Natural killer cell (primary cell): ENCODE results near the gene ASCL5. TPM values are rescaled to one million over a fixed set of nuclear protein-coding genes. Genes with fewer than 3 reads are reported as not detected.
"Not testable (repeated sequence)": the region's sequence is repeated elsewhere in the genome, so short reads cannot be mapped to it uniquely, and the experiment has no call there.

Experiments
- ATAC-seq, 3 donors: fragments of 150-1000 bp in 2 of 3; fragments of 200-7000 bp in 1 of 3; cut with Tn5 transposase; 1 replicate in 1 of 3; 2 replicates in 2 of 3; pipeline ENCODE4 v1.10.0; 2021; ENCODE audit warnings: mild to moderate bottlenecking in 2 of 3, moderate library complexity in 2 of 3
- DNase-seq, 2 donors: peaks; one replicate each; pipeline versions ENCODE4 v3.0.0 to v3.0.0-alpha.2; 2013 to 2021; ENCODE audit warnings: mixed read lengths in 1 of 2
- H3K27ac ChIP-seq: one replicate; pipeline ENCODE4 v1.5.1; 2013; ENCODE audit warnings: mild to moderate bottlenecking, low read length
- H3K27me3 ChIP-seq: one replicate; pipeline ENCODE4 v1.6.1; 2013; ENCODE audit warnings: low read length; ENCODE audit not compliant: control insufficient read depth, insufficient read depth
- H3K36me3 ChIP-seq: one replicate; pipeline ENCODE4 v1.6.1; 2013; ENCODE audit warnings: low read length; ENCODE audit not compliant: control insufficient read depth, insufficient read depth
- H3K4me1 ChIP-seq: one replicate; pipeline ENCODE4 v1.6.1; 2013; ENCODE audit warnings: low read length; ENCODE audit not compliant: control insufficient read depth, insufficient read depth
- H3K4me3 ChIP-seq: one replicate; pipeline ENCODE4 v1.5.1; 2013; ENCODE audit warnings: low read length
- H3K9me3 ChIP-seq: one replicate; pipeline ENCODE4 v1.6.1; 2013; ENCODE audit warnings: low read length; ENCODE audit not compliant: control insufficient read depth, insufficient read depth
- H3K27ac Mint-ChIP-seq, 2 donors: one replicate each; pipeline ENCODE4 v1.8.0; 2022; ENCODE audit warnings: mild to moderate bottlenecking in 2 of 2, mixed read lengths in 2 of 2, moderate library complexity in 1 of 2
- H3K27me3 Mint-ChIP-seq, 2 donors: one replicate each; pipeline ENCODE4 v1.8.0; 2022; ENCODE audit warnings: low read depth in 2 of 2, mixed read lengths in 2 of 2
- H3K36me3 Mint-ChIP-seq: one replicate; pipeline ENCODE4 v1.8.0; 2022; ENCODE audit warnings: mixed read lengths
- H3K4me1 Mint-ChIP-seq, 2 donors: one replicate each; pipeline ENCODE4 v1.8.0; 2022; ENCODE audit warnings: mixed read lengths in 2 of 2
- H3K4me3 Mint-ChIP-seq: one replicate; pipeline ENCODE4 v1.8.0; 2022; ENCODE audit warnings: mild to moderate bottlenecking, moderate library complexity, mixed read lengths
- H3K9me3 Mint-ChIP-seq, 2 donors: one replicate each; pipeline ENCODE4 v1.8.0; 2022; ENCODE audit warnings: mixed read lengths in 2 of 2
- CTCF ChIP-seq: fragments of 200-600 bp; IDR thresholded peaks from one replicate; pipeline ENCODE4 v1.8.0; 2022; ENCODE audit warnings: antibody characterized with exemption
- WGBS: methylation state at CpG from one replicate; pipeline ENCODE4 v1.1.7; 2013; ENCODE audit warnings: missing lambda C conversion rate; ENCODE audit not compliant: insufficient coverage; 5-methylcytosine and 5-hydroxymethylcytosine counted together
- intact Hi-C: fragments of 100-400 bp; cut with micrococcal nuclease; formaldehyde crosslinking; loops from one replicate; pipeline ENCODE4 v1.14.2; 2022
- total RNA-seq, 4 donors: library from RNA; stranded (reverse); fragments of 120-200 nt in 1 of 4; gene quantifications; one replicate each; pipeline versions ENCODE4 v1.2.3 to v1.2.4, GENCODE V29; 2013 to 2022

The ASCL5 gene
- total RNA-seq, 3 donors from 2014 or later (not counting 1 experiment from before 2014, with no cell fraction given): not detected

GRCh38 chr1:201167041-201167991, 40.3 kb upstream of the ASCL5 start:
- H3K4me3 Mint-ChIP-seq: no peak overlapping the region
- DNase-seq (no peak), ATAC-seq (no peak)
- no peak overlapping the region for H3K4me3 ChIP-seq
- peaks cover 15% of the 10 kb centered on the region for H3K4me1 ChIP-seq
- TF ChIP-seq CTCF: no peak
- peaks cover 16 to 18% of the 10 kb centered on the region in 2 donors for H3K4me1 Mint-ChIP-seq
- peaks cover 10 to 18% of the 10 kb centered on the region in 2 donors for H3K27me3 Mint-ChIP-seq
- no peak overlapping the region for H3K27ac Mint-ChIP-seq
- H3K27ac ChIP-seq: no peak overlapping the region
- WGBS: 91% methylated on average over 12 of the region's 13 CpGs
- intact Hi-C loops: no loop called here
- H3K9me3 ChIP-seq: no peaks in the 10 kb centered on the region
- H3K36me3 ChIP-seq: no peaks in the 10 kb centered on the region
- H3K9me3 Mint-ChIP-seq: no peaks in the 10 kb centered on the region
- H3K27me3 ChIP-seq: no peaks in the 10 kb centered on the region
- no peaks in the 10 kb centered on the region for H3K36me3 Mint-ChIP-seq

GRCh38 chr1:201164645-201165044, 37.7 kb upstream of the ASCL5 start:
- ATAC-seq: no peak
- no peaks in the 10 kb centered on the region for H3K36me3 ChIP-seq
- H3K4me1 Mint-ChIP-seq: no peaks in the 10 kb centered on the region
- no peaks in the 10 kb centered on the region for H3K4me1 ChIP-seq
- no peak overlapping the region for H3K4me3 Mint-ChIP-seq
- no peak overlapping the region for H3K27ac Mint-ChIP-seq
- H3K27ac ChIP-seq: no peak overlapping the region
- no peaks in the 10 kb centered on the region for H3K27me3 ChIP-seq
- H3K36me3 Mint-ChIP-seq: no peaks in the 10 kb centered on the region
- peaks cover 12 to 13% of the 10 kb centered on the region in 2 donors for H3K27me3 Mint-ChIP-seq
- TF ChIP-seq CTCF: no peak
- no peak for DNase-seq
- H3K4me3 ChIP-seq: no peak overlapping the region
- H3K9me3 Mint-ChIP-seq: no peaks in the 10 kb centered on the region
- intact Hi-C loops: no loop called here
- WGBS: 95% methylated on average over 7 of the region's 7 CpGs
- H3K9me3 ChIP-seq: no peaks in the 10 kb centered on the region

DNA sequence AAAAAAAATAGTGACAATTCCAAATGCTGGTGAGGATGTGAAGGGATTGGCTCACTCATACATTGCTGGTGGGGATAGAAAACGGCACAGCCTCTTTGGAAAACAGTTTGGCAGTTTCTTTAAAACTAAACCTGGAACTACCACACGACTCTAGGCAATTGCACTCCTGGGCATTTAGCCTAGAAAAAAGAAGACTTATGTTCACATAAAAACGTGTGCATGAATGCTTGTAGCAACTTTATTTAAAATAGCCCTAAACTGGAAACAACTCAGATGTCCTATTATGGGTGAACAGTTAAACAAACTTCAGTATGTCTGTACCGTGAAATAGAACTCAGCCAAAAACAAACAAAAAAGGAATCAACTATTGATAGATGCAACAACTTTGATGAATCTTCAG, 36.7 kb upstream of the ASCL5 start:
- Mint-ChIP-seq H3K4me3 (no peak overlapping the region), H3K9me3 (no peaks in the 10 kb centered on the region), H3K27ac (no peak overlapping the region), H3K27me3 (peaks cover 12 to 13% of the 10 kb centered on the region in 2 donors), H3K4me1 (no peaks in the 10 kb centered on the region), H3K36me3 (no peaks in the 10 kb centered on the region)
- Histone ChIP-seq H3K9me3 (no peaks in the 10 kb centered on the region), H3K27ac (no peak overlapping the region), H3K4me1 (no peaks in the 10 kb centered on the region), H3K27me3 (no peaks in the 10 kb centered on the region), H3K36me3 (no peaks in the 10 kb centered on the region), H3K4me3 (no peak overlapping the region)
- 77% methylated on average over 3 of the region's 4 CpGs for whole genome bisulfite sequencing
- intact Hi-C loops: no loop called here
- TF ChIP-seq CTCF: no peak
- ATAC-seq (no peak), DNase-seq (no peak)

DNA sequence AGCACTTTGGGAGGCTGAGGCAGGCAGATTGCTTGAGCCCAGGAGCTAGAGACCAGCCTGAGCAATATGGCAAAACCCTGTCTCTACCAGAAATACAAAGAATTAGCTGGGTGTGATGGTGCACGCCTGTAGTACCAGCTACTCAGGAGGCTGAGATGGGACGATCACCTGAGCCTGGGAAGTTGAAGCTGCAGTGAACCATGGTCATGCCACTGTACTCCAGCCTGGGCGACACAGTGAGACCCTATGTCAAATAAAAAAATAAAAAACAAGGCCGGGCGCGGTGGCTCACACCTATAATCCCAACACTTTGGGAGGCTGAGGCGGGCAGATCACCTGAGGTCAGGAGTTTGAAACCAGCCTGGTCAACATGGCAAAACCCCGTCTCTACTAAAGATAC, 36.1 kb upstream of the ASCL5 start:
- H3K36me3 Mint-ChIP-seq, H3K4me1 Mint-ChIP-seq, DNase-seq, H3K4me3 ChIP-seq, H3K27me3 ChIP-seq, H3K36me3 ChIP-seq, H3K9me3 ChIP-seq, H3K27ac Mint-ChIP-seq, H3K4me1 ChIP-seq, H3K27ac ChIP-seq, intact Hi-C loops, ATAC-seq, H3K4me3 Mint-ChIP-seq, H3K9me3 Mint-ChIP-seq: not testable (repeated sequence)
- WGBS: 85% methylated on average over 8 of the region's 8 CpGs
- peaks cover 12 to 14% of the 10 kb centered on the region in 2 donors for H3K27me3 Mint-ChIP-seq
